Neuron (in vitro differentiated cells): ENCODE measurements around the gene ANKRD55.
"Not testable (repeated sequence)": the region's sequence is repeated elsewhere in the genome, so short reads cannot be mapped to it uniquely, and the experiment has no call there.

Experiments used
- H2AFZ ChIP-seq: one replicate; pipeline ENCODE4 v1.6.1; 2013; ENCODE audit warnings: low read depth, mild to moderate bottlenecking, inconsistent platforms, low read length, moderate library complexity
- H3K27me3 ChIP-seq: one replicate; pipeline ENCODE4 v1.6.1; 2013; ENCODE audit warnings: low read length; ENCODE audit not compliant: insufficient read depth
- H3K36me3 ChIP-seq: one replicate; pipeline ENCODE4 v1.6.1; 2013; ENCODE audit warnings: low read length; ENCODE audit not compliant: insufficient read depth
- H3K4me1 ChIP-seq: one replicate; pipeline ENCODE4 v1.6.1; 2013; ENCODE audit warnings: low read length; ENCODE audit not compliant: insufficient read depth
- H3K4me3 ChIP-seq: 2 replicates; pipeline ENCODE4 v1.5.1; 2013; ENCODE audit warnings: mild to moderate bottlenecking, low read length, moderate library complexity
- H3K9me3 ChIP-seq: one replicate; pipeline ENCODE4 v1.6.1; 2013; ENCODE audit warnings: low read length

The ANKRD55 gene

GRCh38 chr5:56129288-56129687 is 103.8 kb downstream of the ANKRD55 start:
- Histone ChIP-seq H3K27me3 (no peaks in the 10 kb centered on the region), H2AFZ (no peak overlapping the region), H3K36me3 (no peaks in the 10 kb centered on the region), H3K9me3 (no peaks in the 10 kb centered on the region), H3K4me1 (peaks cover 19% of the 10 kb centered on the region), H3K4me3 (no peak overlapping the region)

GRCh38 chr5:56128113-56128512 is 105.0 kb downstream of the ANKRD55 start:
- Histone ChIP-seq H3K4me1 (peaks cover 29% of the 10 kb centered on the region), H3K36me3 (no peaks in the 10 kb centered on the region), H2AFZ (no peak overlapping the region), H3K4me3 (no peak overlapping the region), H3K9me3 (no peaks in the 10 kb centered on the region), H3K27me3 (no peaks in the 10 kb centered on the region)

GRCh38 chr5:56126487-56127179 is 106.5 kb downstream of the ANKRD55 start:
- H3K4me1 ChIP-seq = peaks cover 29% of the 10 kb centered on the region
- H3K9me3 ChIP-seq = no peaks in the 10 kb centered on the region
- no peaks in the 10 kb centered on the region for H3K36me3 ChIP-seq
- no peak overlapping the region for H2AFZ ChIP-seq
- H3K27me3 ChIP-seq = no peaks in the 10 kb centered on the region
- no peak overlapping the region for H3K4me3 ChIP-seq

GRCh38 chr5:56123531-56124243 is 109.4 kb downstream of the ANKRD55 start:
- Histone ChIP-seq H3K4me3 (no peak overlapping the region), H3K4me1 (peaks cover 29% of the 10 kb centered on the region), H3K36me3 (no peaks in the 10 kb centered on the region), H3K9me3 (no peaks in the 10 kb centered on the region), H2AFZ (no peak overlapping the region), H3K27me3 (no peaks in the 10 kb centered on the region)

- not testable (repeated sequence) for H2AFZ ChIP-seq, H3K4me3 ChIP-seq, H3K36me3 ChIP-seq, H3K27me3 ChIP-seq, H3K9me3 ChIP-seq
- H3K4me1 ChIP-seq = peaks cover 23% of the 10 kb centered on the region
Measured at GRCh38 chr5:56122360-56122985, 110.7 kb downstream of the ANKRD55 start.

GRCh38 chr5:56119050-56119449 is 114.1 kb downstream of the ANKRD55 start:
- no peaks in the 10 kb centered on the region for H3K27me3 ChIP-seq
- no peak overlapping the region for H2AFZ ChIP-seq
- no peaks in the 10 kb centered on the region for H3K36me3 ChIP-seq
- H3K4me1 ChIP-seq = peaks cover 8% of the 10 kb centered on the region
- no peak overlapping the region for H3K4me3 ChIP-seq
- H3K9me3 ChIP-seq = no peaks in the 10 kb centered on the region

- Histone ChIP-seq H2AFZ (no peak overlapping the region), H3K9me3 (no peaks in the 10 kb centered on the region), H3K27me3 (no peaks in the 10 kb centered on the region), H3K4me1 (no peaks in the 10 kb centered on the region), H3K4me3 (no peak overlapping the region), H3K36me3 (no peaks in the 10 kb centered on the region)
Measured at GRCh38 chr5:56116599-56117141, 116.5 kb downstream of the ANKRD55 start.

- Histone ChIP-seq H2AFZ (no peak overlapping the region), H3K4me3 (no peak overlapping the region), H3K27me3 (no peaks in the 10 kb centered on the region), H3K36me3 (no peaks in the 10 kb centered on the region), H3K9me3 (no peaks in the 10 kb centered on the region), H3K4me1 (no peaks in the 10 kb centered on the region)
Measured at GRCh38 chr5:56115589-56115988, 117.5 kb downstream of the ANKRD55 start.

GRCh38 chr5:56112526-56113121 is 120.5 kb downstream of the ANKRD55 start:
- H3K36me3 ChIP-seq = no peaks in the 10 kb centered on the region
- H3K4me3 ChIP-seq = no peak overlapping the region
- H2AFZ ChIP-seq = no peak overlapping the region
- H3K27me3 ChIP-seq = no peaks in the 10 kb centered on the region
- H3K4me1 ChIP-seq = no peaks in the 10 kb centered on the region
- H3K9me3 ChIP-seq = no peaks in the 10 kb centered on the region

GRCh38 chr5:56111404-56111781 is 121.7 kb downstream of the ANKRD55 start:
- H3K4me3 ChIP-seq = no peak overlapping the region
- H3K36me3 ChIP-seq = no peaks in the 10 kb centered on the region
- H2AFZ ChIP-seq = no peak overlapping the region
- no peaks in the 10 kb centered on the region for H3K27me3 ChIP-seq
- no peaks in the 10 kb centered on the region for H3K4me1 ChIP-seq
- H3K9me3 ChIP-seq = no peaks in the 10 kb centered on the region

- H2AFZ ChIP-seq = no peak overlapping the region
- H3K36me3 ChIP-seq = no peaks in the 10 kb centered on the region
- no peaks in the 10 kb centered on the region for H3K4me1 ChIP-seq
- H3K27me3 ChIP-seq = no peaks in the 10 kb centered on the region
- no peaks in the 10 kb centered on the region for H3K9me3 ChIP-seq
- H3K4me3 ChIP-seq = no peak overlapping the region
Measured at GRCh38 chr5:56110646-56111403, 122.3 kb downstream of the ANKRD55 start.

GRCh38 chr5:56108246-56108645 is 124.9 kb downstream of the ANKRD55 start:
- Histone ChIP-seq H3K27me3 (no peaks in the 10 kb centered on the region), H3K9me3 (no peaks in the 10 kb centered on the region), H3K4me3 (no peak overlapping the region), H3K36me3 (no peaks in the 10 kb centered on the region), H3K4me1 (no peaks in the 10 kb centered on the region), H2AFZ (no peak overlapping the region)
